HCT116 (cell line): ENCODE data around the gene PLCH2. TPM values are rescaled to one million over a fixed set of nuclear protein-coding genes. Genes with fewer than 3 reads are reported as not detected.

Experiments
- ATAC-seq: fragments of 200-7000 bp; cut with Tn5 transposase; 2 replicates; pipeline ENCODE4 v1.9.1; 2020; ENCODE audit warnings: mild to moderate bottlenecking, moderate library complexity
- BruUV-seq: library from RNA; stranded (reverse); fragments of 400-500 nt; replicated peaks from 2 replicates; lab custom pipeline; 2021; lab: Mats Ljungman, UMichigan
- CTCF ChIA-PET: fragments of 300-600 bp; sonication (Branson Sonifier 250); formaldehyde crosslinking; loops from one replicate; lab custom pipeline; 2021; ENCODE audit warnings: antibody characterized with exemption; lab: Charles Lee
- POLR2A ChIA-PET: fragments of 300-600, 350-600 bp; sonication (Branson Sonifier 250); formaldehyde crosslinking; loops from one replicate; lab custom pipeline; 2021; ENCODE audit warnings: antibody characterized with exemption; lab: Charles Lee
- RAD21 ChIA-PET, 2 experiments: fragments of 300-600 bp; sonication (Branson Sonifier 250); formaldehyde crosslinking; loops; one replicate each; lab custom pipeline; 2023; ENCODE audit warnings: low total read pairs in 2 of 2; ENCODE audit not compliant: uncharacterized antibody in 2 of 2, unreplicated experiment in 2 of 2, low non-redundant PET in 1 of 2; lab: Charles Lee
- DNase-seq: peaks from one replicate; pipeline ENCODE4 v3.0.0-alpha.2; 2010; ENCODE audit warnings: low read depth, low spot score
- H2AFZ ChIP-seq: fragments of 200-600 bp; shearing (Covaris generic), sonication (generic); 2 replicates; pipeline ENCODE4 v1.6.1; 2017; ENCODE audit warnings: low read depth, mixed run types, mixed read lengths, antibody characterized with exemption, low read length; ENCODE audit not compliant: poor library complexity, severe bottlenecking
- H3K27ac ChIP-seq: 2 replicates; pipeline ENCODE4 v1.5.1; 2012; ENCODE audit warnings: low read depth, low read length
- H3K27me3 ChIP-seq: fragments of 200-600 bp; sonication (generic); 2 replicates; pipeline ENCODE4 v1.6.1; 2016; ENCODE audit warnings: mixed run types, low read length, mixed read lengths; ENCODE audit not compliant: insufficient read depth
- H3K36me3 ChIP-seq, 2 experiments: fragments of 200-500 bp in 1 of 2; fragments of 200-600 bp in 1 of 2; sonication (Bioruptor generic) in 1 of 2; sonication (generic) in 1 of 2; 2 replicates each; pipeline versions ENCODE4 v1.5.1 to v1.6.1; 2014 to 2016; ENCODE audit warnings: low read length in 2 of 2, inconsistent platforms in 1 of 2, mixed read lengths in 1 of 2, mixed run types in 1 of 2; ENCODE audit not compliant: insufficient read depth in 2 of 2, control insufficient read depth in 1 of 2
- H3K4me1 ChIP-seq, 2 experiments: fragments of 200-600 bp in 1 of 2; sonication (generic) in 1 of 2; 2 replicates each; pipeline versions ENCODE4 v1.5.1 to v1.6.1; 2012 to 2017; ENCODE audit warnings: low read length in 2 of 2, inconsistent platforms in 1 of 2, mild to moderate bottlenecking in 1 of 2, mixed read lengths in 1 of 2, mixed run types in 1 of 2, moderate library complexity in 1 of 2; ENCODE audit not compliant: insufficient read depth in 2 of 2, control insufficient read depth in 1 of 2
- H3K4me2 ChIP-seq: fragments of 200-600 bp; sonication (generic); 2 replicates; pipeline ENCODE4 v1.6.1; 2017; ENCODE audit warnings: mixed run types, low read length, mixed read lengths
- H3K4me3 ChIP-seq, 2 experiments: fragments of 200-600 bp in 1 of 2; sonication (generic) in 1 of 2; replicated peaks in 1 of 2; 2 replicates each; pipeline ENCODE4 v1.5.1; 2011 to 2016; ENCODE audit warnings: low read length in 2 of 2, control low read depth in 1 of 2, low read depth in 1 of 2, mild to moderate bottlenecking in 1 of 2, mixed read lengths in 1 of 2, mixed run types in 1 of 2
- H3K79me2 ChIP-seq: fragments of 200-600 bp; sonication (generic); 2 replicates; pipeline ENCODE4 v1.6.1; 2017; ENCODE audit warnings: mild to moderate bottlenecking, mixed run types, low read length, moderate library complexity, mixed read lengths; ENCODE audit not compliant: insufficient read depth
- H3K9ac ChIP-seq: fragments of 200-600 bp; sonication (generic); 2 replicates; pipeline ENCODE4 v1.6.1; 2016; ENCODE audit warnings: low read length, mixed read lengths
- H3K9me2 ChIP-seq: fragments of 200-600 bp; sonication (generic), shearing (Covaris generic); 2 replicates; pipeline ENCODE4 v1.6.1; 2017; ENCODE audit warnings: mixed run types, mild to moderate bottlenecking, moderate library complexity; ENCODE audit not compliant: insufficient read depth
- H3K9me3 ChIP-seq, 2 experiments: fragments of 200-500 bp in 1 of 2; fragments of 200-600 bp in 1 of 2; sonication (Bioruptor generic) in 1 of 2; sonication (generic) in 1 of 2; 2 replicates each; pipeline ENCODE4 v1.6.1; 2014 to 2017; ENCODE audit warnings: low read length in 2 of 2, mixed read lengths in 2 of 2, inconsistent platforms in 1 of 2, low read depth in 1 of 2, mild to moderate bottlenecking in 1 of 2, mixed run types in 1 of 2, moderate library complexity in 1 of 2; ENCODE audit not compliant: control insufficient read depth in 1 of 2, insufficient read depth in 1 of 2
- H4K20me1 ChIP-seq: fragments of 200-600 bp; sonication (generic), shearing (Covaris generic); 2 replicates; pipeline ENCODE4 v1.6.1; 2017; ENCODE audit warnings: mixed run types, mild to moderate bottlenecking, moderate library complexity; ENCODE audit not compliant: insufficient read depth
- CBX3 ChIP-seq: IDR thresholded peaks from 2 replicates; pipeline ENCODE4 v1.6.1; 2012; ENCODE audit warnings: low read depth
- CEBPB ChIP-seq: IDR thresholded peaks from 2 replicates; pipeline ENCODE4 v1.6.1; 2012; ENCODE audit warnings: low read depth
- EGR1 ChIP-seq: IDR thresholded peaks from 2 replicates; pipeline ENCODE4 v1.6.1; 2012; ENCODE audit warnings: low read depth
- EZH2 ChIP-seq: fragments of 200-600 bp; sonication (generic); IDR thresholded peaks from 2 replicates; pipeline ENCODE4 v1.6.1; 2017; ENCODE audit warnings: antibody characterized with exemption, mixed run types
- FOSL1 ChIP-seq: IDR thresholded peaks from 2 replicates; pipeline ENCODE4 v1.6.1; 2012; ENCODE audit warnings: low read depth
- JUND ChIP-seq: IDR thresholded peaks from 2 replicates; pipeline ENCODE4 v1.6.1; 2012
- MAX ChIP-seq: IDR thresholded peaks from 2 replicates; pipeline ENCODE4 v1.6.1; 2012
- POLR2A ChIP-seq: IDR thresholded peaks from 2 replicates; pipeline ENCODE4 v1.7.0; 2011; ENCODE audit warnings: borderline replicate concordance; ENCODE audit not compliant: insufficient read depth, insufficient read length; ENCODE audit errors: extremely low read depth
- RAD21 ChIP-seq: IDR thresholded peaks from 2 replicates; pipeline ENCODE4 v1.6.1; 2012; ENCODE audit warnings: low read depth, mild to moderate bottlenecking
- SIN3A ChIP-seq: IDR thresholded peaks from 2 replicates; pipeline ENCODE4 v1.6.1; 2012; ENCODE audit warnings: low read depth
- SRF ChIP-seq: IDR thresholded peaks from 2 replicates; pipeline ENCODE4 v1.6.1; 2012; ENCODE audit warnings: low read depth
- TCF7L2 ChIP-seq: IDR thresholded peaks from 2 replicates; pipeline ENCODE4 v1.7.0; 2011; ENCODE audit warnings: borderline replicate concordance, inconsistent platforms; ENCODE audit not compliant: insufficient read depth, insufficient read length; ENCODE audit errors: extremely low read depth
- ZBTB33 ChIP-seq: IDR thresholded peaks from 2 replicates; pipeline ENCODE4 v1.6.1; 2011; ENCODE audit warnings: mild to moderate bottlenecking, low read length, moderate library complexity; ENCODE audit not compliant: insufficient replicate concordance; ENCODE audit errors: extremely low read depth
- ZFX ChIP-seq: fragments of 450-650 bp; IDR thresholded peaks from 2 replicates; pipeline ENCODE4 v1.6.1; 2017
- ZNF274 ChIP-seq: fragments of 200-500 bp; sonication (Bioruptor generic); IDR thresholded peaks from 2 replicates; pipeline ENCODE4 v1.6.1; 2014; ENCODE audit warnings: mild to moderate bottlenecking, low read depth, low read length, inconsistent platforms
- intact Hi-C: fragments of 100-400 bp; cut with micrococcal nuclease; formaldehyde crosslinking; loops from 2 replicates; pipeline ENCODE4 v1.10.0; 2022
- total RNA-seq: library from RNA; stranded (reverse); gene quantifications from one replicate; pipeline ENCODE4 v1.2.1, GENCODE V29; 2021; ENCODE audit not compliant: unreplicated experiment
- TF ChIP-seq, protein P1 (sequence below): IDR thresholded peaks from 2 replicates; pipeline ENCODE4 v1.6.1; 2012; ENCODE audit warnings: low read depth
- TF ChIP-seq, protein P2 (sequence below): IDR thresholded peaks from 2 replicates; pipeline ENCODE4 v1.6.1; 2012
- TF ChIP-seq, protein P3 (sequence below), 3 experiments: fragments of 200-600 bp in 1 of 3; sonication (generic) in 1 of 3; IDR thresholded peaks in 2 of 3; conservative IDR thresholded peaks in 1 of 3; 2 replicates each; pipeline ENCODE4 v1.5.1; 2012 to 2017; ENCODE audit warnings: low read depth in 2 of 3, low read length in 2 of 3, antibody characterized with exemption in 1 of 3, borderline replicate concordance in 1 of 3, control low read depth in 1 of 3, mild to moderate bottlenecking in 1 of 3, mixed read lengths in 1 of 3, mixed run types in 1 of 3, moderate library complexity in 1 of 3; ENCODE audit not compliant: insufficient read depth in 1 of 3

Gene PLCH2
- total RNA-seq, 1 experiment from 2014 or later: 2.0 TPM

- POLR2A ChIA-PET: no interaction called here
- H3K79me2 ChIP-seq: no peaks in the 10 kb centered on the region
- no peak overlapping the region for H3K4me3 ChIP-seq
- BruUV-seq: no TSS peak
- RAD21 ChIA-PET: no interaction called here
- H3K9me3 ChIP-seq: peaks cover 4 to 7% of the 10 kb centered on the region in 2 experiments; a peak in 2 of 4 replicates
- no peak for DNase-seq
- H3K27ac ChIP-seq: no peak overlapping the region
- no peaks in the 10 kb centered on the region for H3K27me3 ChIP-seq
- no peak overlapping the region for H3K4me2 ChIP-seq
- H3K9me2 ChIP-seq: no peaks in the 10 kb centered on the region
- H3K9ac ChIP-seq: no peak overlapping the region
- H3K36me3 ChIP-seq: no peaks in the 10 kb centered on the region
- TF ChIP-seq ZNF274 (no peak), MAX (no peak), RAD21 (no peak), EGR1 (no peak), CEBPB (no peak), TCF7L2 (no peak), SIN3A (no peak), ZFX (no peak), JUND (no peak), ZBTB33 (no peak), CBX3 (no peak), SRF (no peak), EZH2 (no peak), POLR2A (no peak), FOSL1 (no peak)
- TF ChIP-seq, protein P1, sequence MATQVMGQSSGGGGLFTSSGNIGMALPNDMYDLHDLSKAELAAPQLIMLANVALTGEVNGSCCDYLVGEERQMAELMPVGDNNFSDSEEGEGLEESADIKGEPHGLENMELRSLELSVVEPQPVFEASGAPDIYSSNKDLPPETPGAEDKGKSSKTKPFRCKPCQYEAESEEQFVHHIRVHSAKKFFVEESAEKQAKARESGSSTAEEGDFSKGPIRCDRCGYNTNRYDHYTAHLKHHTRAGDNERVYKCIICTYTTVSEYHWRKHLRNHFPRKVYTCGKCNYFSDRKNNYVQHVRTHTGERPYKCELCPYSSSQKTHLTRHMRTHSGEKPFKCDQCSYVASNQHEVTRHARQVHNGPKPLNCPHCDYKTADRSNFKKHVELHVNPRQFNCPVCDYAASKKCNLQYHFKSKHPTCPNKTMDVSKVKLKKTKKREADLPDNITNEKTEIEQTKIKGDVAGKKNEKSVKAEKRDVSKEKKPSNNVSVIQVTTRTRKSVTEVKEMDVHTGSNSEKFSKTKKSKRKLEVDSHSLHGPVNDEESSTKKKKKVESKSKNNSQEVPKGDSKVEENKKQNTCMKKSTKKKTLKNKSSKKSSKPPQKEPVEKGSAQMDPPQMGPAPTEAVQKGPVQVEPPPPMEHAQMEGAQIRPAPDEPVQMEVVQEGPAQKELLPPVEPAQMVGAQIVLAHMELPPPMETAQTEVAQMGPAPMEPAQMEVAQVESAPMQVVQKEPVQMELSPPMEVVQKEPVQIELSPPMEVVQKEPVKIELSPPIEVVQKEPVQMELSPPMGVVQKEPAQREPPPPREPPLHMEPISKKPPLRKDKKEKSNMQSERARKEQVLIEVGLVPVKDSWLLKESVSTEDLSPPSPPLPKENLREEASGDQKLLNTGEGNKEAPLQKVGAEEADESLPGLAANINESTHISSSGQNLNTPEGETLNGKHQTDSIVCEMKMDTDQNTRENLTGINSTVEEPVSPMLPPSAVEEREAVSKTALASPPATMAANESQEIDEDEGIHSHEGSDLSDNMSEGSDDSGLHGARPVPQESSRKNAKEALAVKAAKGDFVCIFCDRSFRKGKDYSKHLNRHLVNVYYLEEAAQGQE: no peak
- TF ChIP-seq, protein P2, sequence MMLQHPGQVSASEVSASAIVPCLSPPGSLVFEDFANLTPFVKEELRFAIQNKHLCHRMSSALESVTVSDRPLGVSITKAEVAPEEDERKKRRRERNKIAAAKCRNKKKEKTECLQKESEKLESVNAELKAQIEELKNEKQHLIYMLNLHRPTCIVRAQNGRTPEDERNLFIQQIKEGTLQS: no peak
- TF ChIP-seq, protein P3, sequence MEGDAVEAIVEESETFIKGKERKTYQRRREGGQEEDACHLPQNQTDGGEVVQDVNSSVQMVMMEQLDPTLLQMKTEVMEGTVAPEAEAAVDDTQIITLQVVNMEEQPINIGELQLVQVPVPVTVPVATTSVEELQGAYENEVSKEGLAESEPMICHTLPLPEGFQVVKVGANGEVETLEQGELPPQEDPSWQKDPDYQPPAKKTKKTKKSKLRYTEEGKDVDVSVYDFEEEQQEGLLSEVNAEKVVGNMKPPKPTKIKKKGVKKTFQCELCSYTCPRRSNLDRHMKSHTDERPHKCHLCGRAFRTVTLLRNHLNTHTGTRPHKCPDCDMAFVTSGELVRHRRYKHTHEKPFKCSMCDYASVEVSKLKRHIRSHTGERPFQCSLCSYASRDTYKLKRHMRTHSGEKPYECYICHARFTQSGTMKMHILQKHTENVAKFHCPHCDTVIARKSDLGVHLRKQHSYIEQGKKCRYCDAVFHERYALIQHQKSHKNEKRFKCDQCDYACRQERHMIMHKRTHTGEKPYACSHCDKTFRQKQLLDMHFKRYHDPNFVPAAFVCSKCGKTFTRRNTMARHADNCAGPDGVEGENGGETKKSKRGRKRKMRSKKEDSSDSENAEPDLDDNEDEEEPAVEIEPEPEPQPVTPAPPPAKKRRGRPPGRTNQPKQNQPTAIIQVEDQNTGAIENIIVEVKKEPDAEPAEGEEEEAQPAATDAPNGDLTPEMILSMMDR (IDR thresholded peaks at IDR 0.05 in 2 of 3, conservative IDR thresholded peaks at IDR 0.05 in 1 of 3; ENCODE audit: borderline replicate concordance in 1 of 3, insufficient read depth in 1 of 3, low read depth in 2 of 3, low read length in 2 of 3): no peak
- H3K4me1 ChIP-seq: peaks cover 7 to 9% of the 10 kb centered on the region in 2 experiments; a peak in 3 of 4 replicates
- no peak for ATAC-seq
- H2AFZ ChIP-seq: no peak overlapping the region
- CTCF ChIA-PET: interaction anchor here (1.2 kb wide), 1 partner anchor 75 kb away, joined by 3 read pairs; no protein-coding TSS in a partner anchor
- intact Hi-C loops: no loop called here
- no peaks in the 10 kb centered on the region for H4K20me1 ChIP-seq
These were observed 13.5 kb downstream of the PLCH2 start for GRCh38 chr1:2489615-2490014.
